ENCODE measurements around the gene TMEM72.

DNA sequence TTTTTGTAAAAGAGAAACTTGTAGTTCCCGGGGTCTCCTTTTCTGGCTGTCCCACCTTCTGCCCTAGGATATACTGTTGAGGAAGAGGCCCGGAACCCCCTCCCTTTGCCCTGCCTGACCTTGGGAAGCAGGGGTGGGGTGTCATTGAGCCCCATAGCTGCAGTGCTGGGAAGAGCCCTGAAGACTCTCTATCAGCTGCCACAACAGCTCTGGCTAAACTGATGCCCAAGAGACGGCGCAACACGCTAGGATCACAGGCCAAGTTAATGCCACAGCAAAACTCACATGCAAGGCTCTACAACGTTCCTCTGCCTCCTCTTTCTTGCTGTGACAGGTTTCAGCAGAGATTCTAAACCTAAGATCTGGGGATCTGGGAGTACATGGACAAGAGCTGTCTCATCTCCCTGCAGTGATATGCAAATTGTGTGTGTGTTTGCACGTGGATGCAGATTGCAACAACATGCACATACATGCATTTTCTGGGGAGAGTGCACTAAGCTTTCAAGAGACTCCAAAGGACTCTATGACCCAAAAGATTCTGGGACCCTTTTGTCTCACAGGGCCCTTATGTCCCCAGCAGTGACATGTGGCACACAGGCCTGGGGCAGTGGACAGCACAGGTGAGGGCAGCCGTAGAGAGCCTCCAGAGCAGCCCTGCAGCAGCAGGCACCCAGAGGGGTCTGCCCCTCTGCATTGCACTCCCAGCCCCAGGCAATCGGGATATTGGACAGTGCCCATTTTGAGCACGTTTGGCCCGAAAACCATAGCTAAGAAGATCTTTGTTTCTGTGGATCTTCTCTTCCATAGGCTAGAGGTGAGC, 51.0 kb downstream of the TMEM72 start:
- TF ChIP-seq HES2 (IDR thresholded peaks at IDR 0.05) (no peak), USF2 (IDR thresholded peaks at IDR 0.05) (no peak), CTCF (IDR thresholded peaks at IDR 0.05) (no peak), MYC (IDR thresholded peaks at IDR 0.05; ENCODE audit: borderline replicate concordance, low read length) (no peak), RNF2 (IDR thresholded peaks at IDR 0.05; ENCODE audit: borderline replicate concordance, low read depth) (no peak), ZFP36 (IDR thresholded peaks at IDR 0.05; ENCODE audit: borderline replicate concordance, partially characterized antibody) (no peak), E2F6 (IDR thresholded peaks at IDR 0.05; ENCODE audit: borderline replicate concordance, low read depth) (no peak), ZSCAN20 (CRISPR knock-in tag; IDR thresholded peaks at IDR 0.05) (no peak), POLR2A (IDR thresholded peaks at IDR 0.05; ENCODE audit: low read length) (no peak)
